Left lung (tissue), 10 donors: ENCODE data around the gene HLX. TPM values are rescaled to one million over a fixed set of nuclear protein-coding genes. Genes with fewer than 3 reads are reported as not detected.

Experiments
- ATAC-seq: fragments of 200-7000 bp; cut with Tn5 transposase; one replicate; pipeline ENCODE4 v1.9.1; 2020; ENCODE audit warnings: moderate library complexity
- DNase-seq, 4 donors: peaks; one replicate each; pipeline ENCODE4 v3.0.0-alpha.2; 2013 to 2020
- H3K27ac ChIP-seq, 2 donors: fragments of 200-600 bp; sonication (generic) in 1 of 2; one replicate each; pipeline versions ENCODE4 v1.5.0 to v1.8.0; 2020 to 2021
- H3K27me3 ChIP-seq, 2 donors: fragments of 200-600 bp; sonication (generic) in 1 of 2; one replicate each; pipeline versions ENCODE4 v1.5.0 to v1.8.0; 2020 to 2021
- H3K36me3 ChIP-seq, 2 donors: fragments of 200-600 bp; sonication (generic) in 1 of 2; one replicate each; pipeline versions ENCODE4 v1.5.0 to v1.8.0; 2020 to 2021
- H3K4me1 ChIP-seq, 2 donors: fragments of 200-600 bp; one replicate each; pipeline ENCODE4 v1.8.0; 2021
- H3K4me3 ChIP-seq, 2 donors: fragments of 200-600 bp; sonication (generic) in 1 of 2; one replicate each; pipeline versions ENCODE4 v1.5.0 to v1.8.0; 2020 to 2021; ENCODE audit warnings: mild to moderate bottlenecking in 1 of 2
- H3K9me3 ChIP-seq, 2 donors: fragments of 200-600 bp; sonication (generic) in 1 of 2; one replicate each; pipeline versions ENCODE4 v1.5.0 to v1.8.0; 2020 to 2021
- CTCF ChIP-seq, 2 donors: fragments of 200-600 bp; sonication (generic) in 1 of 2; IDR thresholded peaks; one replicate each; pipeline versions ENCODE4 v1.5.0 to v1.8.0; 2021; ENCODE audit warnings: antibody characterized with exemption in 2 of 2
- intact Hi-C, 2 donors: fragments of 100-400 bp; cut with DNase I; formaldehyde crosslinking; loops; one replicate each; pipeline versions ENCODE4 v1.11.2 to v1.14.2; 2022
- polyA plus RNA-seq, 6 donors: library from polyadenylated mRNA; unstranded; fragments of 120-200 nt; gene quantifications; one replicate each; pipeline ENCODE4 v1.2.1, GENCODE V29; 2013; ENCODE audit not compliant: insufficient read length in 6 of 6
- total RNA-seq, 2 donors: library from RNA; stranded (reverse); fragmentation: NEBNext Ultra II Directional; extraction: Animal tissue kit (Norgen Biotek cat#: 25700); gene quantifications; one replicate each; pipeline ENCODE4 v1.2.1, GENCODE V29; 2021
- donor health status: DM: no; HTN: yes; CAD: no.
- donor health status: DM: no; HTN: no; CAD: no.

Gene HLX
- total and polyA plus RNA-seq, 8 donors = 15.4 to 68.9 (median 47.2) TPM

DNA sequence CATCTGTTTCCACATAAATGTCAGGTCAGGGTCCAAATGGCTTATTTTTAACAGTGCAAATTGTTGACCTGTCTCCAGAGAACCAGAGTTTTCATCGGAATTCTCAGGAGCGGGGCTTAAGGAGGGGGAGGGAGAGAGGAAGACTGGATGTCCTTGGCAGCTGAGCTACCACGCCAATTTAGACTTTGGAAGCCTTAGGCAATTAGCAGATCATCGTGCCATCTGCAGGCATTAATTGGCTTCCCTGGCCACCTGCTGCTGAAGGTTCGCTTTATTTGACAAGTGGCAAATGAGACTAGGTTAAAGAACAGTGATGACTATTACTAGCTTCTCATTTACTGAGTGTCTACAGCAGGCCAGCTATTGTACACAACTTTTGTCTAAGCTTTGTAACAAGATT lies 43.7 kb downstream of the HLX start:
- Histone ChIP-seq H3K36me3 (no peaks in the 10 kb centered on the region), H3K4me3 (no peak overlapping the region), H3K4me1 (no peaks in the 10 kb centered on the region), H3K27ac (no peak overlapping the region), H3K27me3 (no peaks in the 10 kb centered on the region), H3K9me3 (no peaks in the 10 kb centered on the region)
- TF ChIP-seq CTCF (IDR thresholded peaks at IDR 0.05) = no peak
- intact Hi-C loops = no loop called here
- no peak for DNase-seq
- ATAC-seq = no peak

- ATAC-seq (no peak), DNase-seq (no peak)
- no peaks in the 10 kb centered on the region for H3K27me3 ChIP-seq
- H3K27ac ChIP-seq = no peak overlapping the region
- no peak for TF ChIP-seq CTCF (IDR thresholded peaks at IDR 0.05)
- intact Hi-C loops = no loop called here
- no peaks in the 10 kb centered on the region for H3K36me3 ChIP-seq
- no peaks in the 10 kb centered on the region for H3K4me1 ChIP-seq
- H3K4me3 ChIP-seq = no peak overlapping the region
- H3K9me3 ChIP-seq = no peaks in the 10 kb centered on the region
These were observed 45.2 kb downstream of the HLX start for GRCh38 chr1:220924331-220924970.

GRCh38 chr1:220925707-220926106 lies 46.5 kb downstream of the HLX start:
- ATAC-seq (no peak), DNase-seq (no peak)
- H3K27me3 ChIP-seq = no peaks in the 10 kb centered on the region
- no peak overlapping the region for H3K4me3 ChIP-seq
- no peak for TF ChIP-seq CTCF (IDR thresholded peaks at IDR 0.05)
- H3K4me1 ChIP-seq = no peaks in the 10 kb centered on the region
- H3K9me3 ChIP-seq = no peaks in the 10 kb centered on the region
- no peaks in the 10 kb centered on the region for H3K36me3 ChIP-seq
- intact Hi-C loops = no loop called here
- no peak overlapping the region for H3K27ac ChIP-seq

DNA sequence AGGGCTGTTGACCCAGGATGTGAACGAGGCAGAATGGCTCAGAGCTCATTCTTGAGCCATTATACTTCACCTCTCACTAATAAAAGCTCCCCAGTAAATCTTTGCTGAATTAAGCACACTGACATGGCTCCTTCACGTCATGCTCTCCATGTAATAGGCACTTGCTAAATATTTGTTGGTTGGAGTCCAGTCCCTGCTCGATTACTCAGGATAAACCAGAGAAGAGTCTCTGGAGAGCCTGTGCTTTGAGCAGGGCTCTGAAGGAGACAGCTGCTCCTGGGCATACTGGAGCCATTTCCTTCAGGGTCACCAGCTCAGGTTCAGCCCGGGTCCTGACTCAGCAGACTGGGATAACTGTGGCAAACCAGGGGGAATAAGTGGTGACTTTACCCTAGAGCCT lies 46.9 kb downstream of the HLX start:
- ATAC-seq (no peak), DNase-seq (no peak)
- H3K27ac ChIP-seq = no peak overlapping the region
- no peak overlapping the region for H3K4me3 ChIP-seq
- H3K4me1 ChIP-seq = no peaks in the 10 kb centered on the region
- no peaks in the 10 kb centered on the region for H3K27me3 ChIP-seq
- TF ChIP-seq CTCF (IDR thresholded peaks at IDR 0.05) = no peak
- H3K36me3 ChIP-seq = no peaks in the 10 kb centered on the region
- no peaks in the 10 kb centered on the region for H3K9me3 ChIP-seq
- intact Hi-C loops = no loop called here

DNA sequence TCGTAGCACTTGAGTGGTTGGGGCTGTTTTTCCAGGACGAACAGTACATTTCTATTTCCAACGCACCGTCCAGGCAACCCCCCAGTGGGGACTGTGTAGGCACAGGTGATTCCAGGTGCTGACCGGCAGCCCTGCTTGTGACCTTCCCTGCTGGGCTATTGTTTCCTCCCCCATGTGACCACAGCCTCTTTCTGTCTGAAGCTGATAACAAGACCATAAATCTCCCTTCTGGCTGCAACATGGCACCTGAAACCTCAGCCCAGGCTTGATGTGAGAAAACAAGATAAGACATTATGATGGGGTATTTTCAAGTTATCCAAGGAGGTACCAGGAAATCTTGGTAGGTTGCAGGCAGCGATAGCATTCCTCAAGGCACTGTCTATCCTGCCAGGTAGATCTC lies 48.2 kb downstream of the HLX start:
- TF ChIP-seq CTCF (IDR thresholded peaks at IDR 0.05) = no peak
- no peak overlapping the region for H3K4me3 ChIP-seq
- intact Hi-C loops = no loop called here
- DNase-seq (no peak), ATAC-seq (no peak)
- H3K27ac ChIP-seq = no peak overlapping the region
- H3K4me1 ChIP-seq = no peaks in the 10 kb centered on the region
- H3K27me3 ChIP-seq = no peaks in the 10 kb centered on the region
- H3K9me3 ChIP-seq = no peaks in the 10 kb centered on the region
- H3K36me3 ChIP-seq = no peaks in the 10 kb centered on the region
